Caco-2 (cell line): Measurements from ENCODE around the gene HSF5. TPM values are rescaled to one million over a fixed set of nuclear protein-coding genes. Genes with fewer than 3 reads are reported as not detected.

Experiments used
- BruUV-seq: library from RNA; stranded (reverse); fragments of 400-500 nt; replicated peaks from 2 replicates; lab custom pipeline; 2021; lab: Mats Ljungman, UMichigan
- CTCF ChIA-PET: fragments of 300-600 bp; sonication (Branson Sonifier 250); formaldehyde crosslinking; loops from one replicate; lab custom pipeline; 2022; ENCODE audit warnings: antibody characterized with exemption; lab: Charles Lee
- POLR2A ChIA-PET: fragments of 300-600 bp; sonication (Branson Sonifier 250); formaldehyde crosslinking; loops from one replicate; lab custom pipeline; 2022; ENCODE audit warnings: antibody characterized with exemption; lab: Charles Lee
- DNase-seq, 2 experiments: peaks; one replicate each; pipeline versions ENCODE4 v3.0.0 to v3.0.0-alpha.2; 2020 to 2022
- H3K27me3 ChIP-seq: replicated peaks from 2 replicates; pipeline ENCODE4 v1.6.0; 2011; ENCODE audit warnings: low read length; ENCODE audit not compliant: control insufficient read depth, insufficient read depth
- H3K36me3 ChIP-seq: 2 replicates; pipeline ENCODE4 v1.5.1; 2011; ENCODE audit warnings: low read length; ENCODE audit not compliant: control insufficient read depth, insufficient read depth
- H3K4me1 ChIP-seq: fragments of 250-450 bp; sonication (Bioruptor Pico); 2 replicates; pipeline ENCODE4 v1.5.1; 2020; ENCODE audit warnings: mild to moderate bottlenecking
- H3K4me3 ChIP-seq: 2 replicates; pipeline ENCODE4 v1.5.1; 2011; ENCODE audit warnings: low read depth, mild to moderate bottlenecking, control low read depth, low read length
- H3K9me3 ChIP-seq: fragments of 250-450 bp; sonication (Bioruptor Pico); 2 replicates; pipeline ENCODE4 v1.5.1; 2020; ENCODE audit warnings: mild to moderate bottlenecking, moderate library complexity
- H3K27ac Mint-ChIP-seq: one replicate; pipeline ENCODE4 v1.8.0; 2022; ENCODE audit warnings: mixed read lengths; ENCODE audit not compliant: unreplicated experiment
- H3K27me3 Mint-ChIP-seq: one replicate; pipeline ENCODE4 v1.8.0; 2022; ENCODE audit warnings: mixed read lengths; ENCODE audit not compliant: insufficient read depth, unreplicated experiment
- H3K36me3 Mint-ChIP-seq: one replicate; pipeline ENCODE4 v1.8.0; 2022; ENCODE audit warnings: mild to moderate bottlenecking, mixed read lengths; ENCODE audit not compliant: insufficient read depth, unreplicated experiment
- H3K4me1 Mint-ChIP-seq: one replicate; pipeline ENCODE4 v1.8.0; 2022; ENCODE audit warnings: low read depth, mixed read lengths; ENCODE audit not compliant: unreplicated experiment
- H3K4me3 Mint-ChIP-seq: one replicate; pipeline ENCODE4 v1.8.0; 2022; ENCODE audit warnings: mild to moderate bottlenecking, moderate library complexity, mixed read lengths; ENCODE audit not compliant: unreplicated experiment
- H3K9me3 Mint-ChIP-seq: one replicate; pipeline ENCODE4 v1.8.0; 2022; ENCODE audit warnings: mixed read lengths; ENCODE audit not compliant: unreplicated experiment
- CTCF ChIP-seq, 2 experiments: fragments of 200-600 bp in 1 of 2; IDR thresholded peaks; 1 replicate in 1 of 2; 2 replicates in 1 of 2; pipeline versions ENCODE4 v1.5.1 to v1.8.0; 2011 to 2022; ENCODE audit warnings: antibody characterized with exemption in 1 of 2, control low read depth in 1 of 2, inconsistent platforms in 1 of 2, low read depth in 1 of 2, low read length in 1 of 2, mild to moderate bottlenecking in 1 of 2, moderate library complexity in 1 of 2; ENCODE audit not compliant: insufficient read depth in 1 of 2, severe bottlenecking in 1 of 2, unreplicated experiment in 1 of 2
- intact Hi-C: fragments of 100-400 bp; cut with micrococcal nuclease; formaldehyde crosslinking; loops from one replicate; pipeline ENCODE4 v1.10.0; 2022; ENCODE audit not compliant: unreplicated experiment
- total RNA-seq: library from RNA; stranded (reverse); gene quantifications from 2 replicates; pipeline ENCODE4 v1.2.3, GENCODE V29; 2022

The HSF5 gene
- total RNA-seq, 1 experiment from 2014 or later = 0.98 TPM

GRCh38 chr17:58516644-58517377 lies 28.6 kb upstream of the HSF5 start:
- Histone ChIP-seq H3K9me3 (no peaks in the 10 kb centered on the region), H3K27me3 (no peaks in the 10 kb centered on the region), H3K4me3 (peak overlapping the region; percentile 62), H3K4me1 (0 out of 2 replicates have a peak, but pooled peaks cover 16% of the 10 kb centered on the region), H3K36me3 (no peaks in the 10 kb centered on the region)
- H3K9me3 Mint-ChIP-seq = no peaks in the 10 kb centered on the region
- H3K4me3 Mint-ChIP-seq = peak overlapping the region; percentile 96
- CTCF ChIA-PET = interaction anchor here (1.6 kb wide), 1 partner anchor 18 kb away, joined by 3 read pairs; no protein-coding TSS in a partner anchor
- H3K27me3 Mint-ChIP-seq = no peaks in the 10 kb centered on the region
- POLR2A ChIA-PET = interaction anchor here (2.9 kb wide), 1 partner anchor 115 kb away, joined by 41 read pairs; no protein-coding TSS in a partner anchor
- no TSS peak for BruUV-seq
- peaks cover 29% of the 10 kb centered on the region for H3K4me1 Mint-ChIP-seq
- H3K27ac Mint-ChIP-seq = peak overlapping the region; percentile 95
- TF ChIP-seq CTCF (IDR thresholded peaks at IDR 0.05; ENCODE audit: insufficient read depth in 1 of 2, low read depth in 1 of 2, low read length in 1 of 2, severe bottlenecking in 1 of 2, unreplicated experiment in 1 of 2) = no peak
- peak; percentile 37 to 61 for DNase-seq
- intact Hi-C loops = loop anchor here (5.0 to 10.0 kb wide), 2 partner anchors 590 to 708 kb away; partner anchors contain the start of genes GDPD1 and TRIM37
- H3K36me3 Mint-ChIP-seq = peaks cover 30% of the 10 kb centered on the region

GRCh38 chr17:58515286-58515685 lies 27.1 kb upstream of the HSF5 start:
- intact Hi-C loops = loop anchor here (5.0 to 10.0 kb wide), 2 partner anchors 592 to 710 kb away; partner anchors contain the start of genes GDPD1 and TRIM37
- Histone ChIP-seq H3K4me1 (0 out of 2 replicates have a peak, but pooled peaks cover 16% of the 10 kb centered on the region), H3K9me3 (no peaks in the 10 kb centered on the region), H3K27me3 (no peaks in the 10 kb centered on the region), H3K4me3 (no peak overlapping the region), H3K36me3 (peaks cover 3% of the 10 kb centered on the region)
- BruUV-seq = TSS peak; percentile 6
- no peak for DNase-seq
- H3K9me3 Mint-ChIP-seq = no peaks in the 10 kb centered on the region
- ChIA-PET POLR2A (interaction anchor here (0.6 to 0.9 kb wide), 4 partner anchors 18 to 145 kb away, joined by 3 to 9 read pairs (median 3); no protein-coding TSS in a partner anchor), CTCF (interaction anchor here (0.6 to 1.6 kb wide), 7 partner anchors 21 to 480 kb away, joined by 3 to 6 read pairs (median 3); no protein-coding TSS in a partner anchor)
- H3K36me3 Mint-ChIP-seq = peaks cover 45% of the 10 kb centered on the region
- TF ChIP-seq CTCF (IDR thresholded peaks at IDR 0.05; ENCODE audit: insufficient read depth in 1 of 2, low read depth in 1 of 2, low read length in 1 of 2, severe bottlenecking in 1 of 2, unreplicated experiment in 1 of 2) = no peak
- peak overlapping the region; percentile 21 for H3K27ac Mint-ChIP-seq
- H3K4me1 Mint-ChIP-seq = peaks cover 34% of the 10 kb centered on the region
- no peaks in the 10 kb centered on the region for H3K27me3 Mint-ChIP-seq
- H3K4me3 Mint-ChIP-seq = peak overlapping the region; percentile 85

GRCh38 chr17:58514770-58515157 lies 26.6 kb upstream of the HSF5 start:
- Mint-ChIP-seq H3K9me3 (no peaks in the 10 kb centered on the region), H3K4me3 (peak overlapping the region; percentile 85), H3K27ac (peak overlapping the region; percentile 21), H3K27me3 (no peaks in the 10 kb centered on the region), H3K36me3 (peaks cover 50% of the 10 kb centered on the region), H3K4me1 (peaks cover 34% of the 10 kb centered on the region)
- 0 out of 2 replicates have a peak, but pooled peaks cover 16% of the 10 kb centered on the region for H3K4me1 ChIP-seq
- H3K27me3 ChIP-seq = no peaks in the 10 kb centered on the region
- no peak for TF ChIP-seq CTCF (IDR thresholded peaks at IDR 0.05; ENCODE audit: insufficient read depth in 1 of 2, low read depth in 1 of 2, low read length in 1 of 2, severe bottlenecking in 1 of 2, unreplicated experiment in 1 of 2)
- H3K36me3 ChIP-seq = peaks cover 4% of the 10 kb centered on the region
- intact Hi-C loops = loop anchor here (1.0 to 10.0 kb wide), 3 partner anchors 26 to 710 kb away; partner anchors contain the start of genes GDPD1, HSF5 and TRIM37
- BruUV-seq = no TSS peak
- no peaks in the 10 kb centered on the region for H3K9me3 ChIP-seq
- H3K4me3 ChIP-seq = peak overlapping the region; percentile 80
- ChIA-PET CTCF (interaction anchor here (0.6 to 1.6 kb wide), 6 partner anchors 22 to 480 kb away, joined by 3 to 6 read pairs (median 4); no protein-coding TSS in a partner anchor), POLR2A (interaction anchor here (0.6 to 0.9 kb wide), 4 partner anchors 17 to 513 kb away, joined by 3 to 9 read pairs (median 3); no protein-coding TSS in a partner anchor)
- DNase-seq = no peak
